Large intestine (tissue), 3 donors: Measurements from ENCODE around the gene ACSM2B. TPM values are rescaled to one million over a fixed set of nuclear protein-coding genes. Genes with fewer than 3 reads are reported as not detected.
"Not testable (repeated sequence)": the region's sequence is repeated elsewhere in the genome, so short reads cannot be mapped to it uniquely, and the experiment has no call there.

Experiments used
- DNase-seq, 2 donors: peaks; one replicate each; pipeline versions ENCODE4 v3.0.0 to v3.0.0-alpha.2; 2013
- H3K27ac ChIP-seq: one replicate; pipeline ENCODE4 v1.5.1; 2013; ENCODE audit warnings: low read length
- H3K27me3 ChIP-seq: 2 replicates; pipeline ENCODE4 v1.6.1; 2013; ENCODE audit warnings: low read length; ENCODE audit not compliant: control insufficient read depth, insufficient read depth
- H3K36me3 ChIP-seq: 2 replicates; pipeline ENCODE4 v1.6.1; 2013; ENCODE audit warnings: low read length; ENCODE audit not compliant: control insufficient read depth, insufficient read depth
- H3K4me1 ChIP-seq: one replicate; pipeline ENCODE4 v1.6.1; 2013; ENCODE audit warnings: low read length; ENCODE audit not compliant: control insufficient read depth, insufficient read depth
- H3K4me3 ChIP-seq: one replicate; pipeline ENCODE4 v1.5.1; 2013; ENCODE audit warnings: low read length
- H3K9me3 ChIP-seq: one replicate; pipeline ENCODE4 v1.6.1; 2013; ENCODE audit warnings: mild to moderate bottlenecking, low read depth, low read length, moderate library complexity; ENCODE audit not compliant: control insufficient read depth
- WGBS: methylation state at CpG from one replicate; pipeline ENCODE4 v1.1.5; 2013; ENCODE audit warnings: low lambda C conversion rate; ENCODE audit not compliant: insufficient coverage; 5-methylcytosine and 5-hydroxymethylcytosine counted together
- polyA plus RNA-seq: library from polyadenylated mRNA; unstranded; fragments of 120-200 nt; gene quantifications from one replicate; pipeline ENCODE4 v1.2.1, GENCODE V29; 2013

The ACSM2B gene
- polyA plus RNA-seq, 1 donor, result 1.4 TPM

- no CpG with 5 or more reads among the region's 3 CpGs for whole genome bisulfite sequencing
- H3K9me3 ChIP-seq, H3K4me1 ChIP-seq, H3K27ac ChIP-seq, H3K27me3 ChIP-seq, H3K4me3 ChIP-seq, H3K36me3 ChIP-seq, DNase-seq: not testable (repeated sequence)
These were observed 85.2 kb downstream of the ACSM2B start for GRCh38 chr16:20490994-20491393.

Other genes with a start within 250 kb of the ACSM2B start
- gene GP2, start 248.9 kb downstream of the ACSM2B start, polyA plus RNA-seq, result 5.4 TPM
- gene UMOD, start 223.7 kb downstream of the ACSM2B start, polyA plus RNA-seq, result not detected
- gene PDILT, start 171.6 kb downstream of the ACSM2B start, polyA plus RNA-seq, result not detected
- 0.48 TPM for gene ACSM5, start 166.8 kb downstream of the ACSM2B start, polyA plus RNA-seq
- 0.30 TPM for gene ACSM2A, start 124.8 kb downstream of the ACSM2B start, polyA plus RNA-seq
- gene ACSM1, start 121.3 kb upstream of the ACSM2B start, polyA plus RNA-seq, result 0.10 TPM
- gene THUMPD1, start 165.5 kb upstream of the ACSM2B start, polyA plus RNA-seq, result 49.4 TPM
- gene ACSM3, start 187.6 kb upstream of the ACSM2B start, polyA plus RNA-seq, result 14.6 TPM
- 35.8 TPM for gene ERI2, start 230.1 kb upstream of the ACSM2B start, polyA plus RNA-seq
- 6.7 TPM for gene REXO5, start 230.2 kb upstream of the ACSM2B start, polyA plus RNA-seq